ENCODE data around the gene ADAMTSL5. TPM values are rescaled to one million over a fixed set of nuclear protein-coding genes. Genes with fewer than 3 reads are reported as not detected.
A peak's percentile ranks its signal among the peaks of the same experiment; 100 is the strongest.

Gene ADAMTSL5
- total and polyA plus RNA-seq, 2 of the 13 experiments (the other 11 are each of a cell fraction or from before 2014, with no cell fraction given), result 0.60 to 2.7 TPM

- TF ChIP-seq NFYC (CRISPR knock-in tag; IDR thresholded peaks at IDR 0.05) (peak; percentile 46; the same call in 1 of the 2 replicates), ZNF460 (CRISPR knock-in tag; IDR thresholded peaks at IDR 0.05; ENCODE audit: borderline replicate concordance) (no peak), FOSL2 (CRISPR knock-in tag; IDR thresholded peaks at IDR 0.05) (0 out of 2 replicates have a peak, but pooled peaks have one; percentile 6), NFAT5 (CRISPR knock-in tag; IDR thresholded peaks at IDR 0.05) (no peak), SP1 (IDR thresholded peaks at IDR 0.05) (no peak), SP1 (CRISPR knock-in tag; IDR thresholded peaks at IDR 0.05) (no peak), ZNF691 (CRISPR knock-in tag; IDR thresholded peaks at IDR 0.05; ENCODE audit: borderline replicate concordance, low read depth) (no peak), HMG20A (CRISPR knock-in tag; IDR thresholded peaks at IDR 0.05; ENCODE audit: borderline replicate concordance) (no peak), ZSCAN25 (CRISPR knock-in tag; IDR thresholded peaks at IDR 0.05) (peak; percentile 39; the same call in 1 of the 2 replicates), ZFP62 (CRISPR knock-in tag; IDR thresholded peaks at IDR 0.05) (no peak), ZNF512B (CRISPR knock-in tag; IDR thresholded peaks at IDR 0.05; ENCODE audit: borderline replicate concordance) (no peak), ZNF362 (CRISPR knock-in tag; IDR thresholded peaks at IDR 0.05; ENCODE audit: borderline replicate concordance) (no peak), ERF (CRISPR knock-in tag; IDR thresholded peaks at IDR 0.05) (no peak; the same call in 1 of the 2 replicates), ZNF577 (CRISPR knock-in tag; IDR thresholded peaks at IDR 0.05; ENCODE audit: borderline replicate concordance, low read depth) (no peak), SMAD1 (CRISPR knock-in tag; IDR thresholded peaks at IDR 0.05; ENCODE audit: borderline replicate concordance, low read depth) (no peak), TRIM22 (IDR thresholded peaks at IDR 0.05) (no peak), HHEX (CRISPR knock-in tag; IDR thresholded peaks at IDR 0.05) (no peak), XBP1 (CRISPR knock-in tag; IDR thresholded peaks at IDR 0.05) (no peak)
Measured at GRCh38 chr19:1503089-1503924, 9.5 kb downstream of the ADAMTSL5 start (continued).

Data from HepG2 (cell line).